Cardiac septum (tissue), 1 donor: ENCODE data around the gene CTAGE1. TPM values are rescaled to one million over a fixed set of nuclear protein-coding genes. Genes with fewer than 3 reads are reported as not detected.

Experiments
- total RNA-seq: library from RNA; stranded (reverse); fragmentation: NEBNext Ultra II Directional; extraction: Animal tissue kit (Norgen Biotek cat#: 25700); gene quantifications from one replicate; pipeline ENCODE4 v1.2.1, GENCODE V29; 2021
- donor health status: DM: no; HTN: no; CAD: no.

Gene CTAGE1
- total RNA-seq, 1 donor from 2014 or later = 0.13 TPM

Other genes with a start within 250 kb of the CTAGE1 start
- gene GATA6, start 248.3 kb downstream of the CTAGE1 start, total RNA-seq = 76.2 TPM